Liver (tissue), 3 donors: ENCODE measurements around the gene NEK2.

Source experiments
- FOXA1 ChIP-seq: IDR thresholded peaks from 2 replicates; pipeline ENCODE4 v1.6.1; 2016; ENCODE audit warnings: antibody characterized with exemption
- HNF4G ChIP-seq: IDR thresholded peaks from 2 replicates; pipeline ENCODE4 v1.6.1; 2016; ENCODE audit warnings: antibody characterized with exemption
- JUND ChIP-seq, 2 donors: IDR thresholded peaks; 2 replicates each; pipeline ENCODE4 v1.6.1; 2016; ENCODE audit warnings: antibody characterized with exemption in 2 of 2
- MAX ChIP-seq: IDR thresholded peaks from 2 replicates; pipeline ENCODE4 v1.6.1; 2016; ENCODE audit warnings: antibody characterized with exemption
- NR2F2 ChIP-seq: IDR thresholded peaks from 2 replicates; pipeline ENCODE4 v1.6.1; 2016; ENCODE audit warnings: antibody characterized with exemption
- RAD21 ChIP-seq, 2 donors: IDR thresholded peaks; 2 replicates each; pipeline ENCODE4 v1.6.1; 2016; ENCODE audit warnings: antibody characterized with exemption in 2 of 2, mild to moderate bottlenecking in 2 of 2
- REST ChIP-seq: IDR thresholded peaks from 2 replicates; pipeline ENCODE4 v1.6.1; 2016; ENCODE audit warnings: antibody characterized with exemption, mild to moderate bottlenecking
- RXRA ChIP-seq, 2 donors: IDR thresholded peaks; 2 replicates each; pipeline ENCODE4 v1.6.1; 2017 to 2018; ENCODE audit warnings: antibody characterized with exemption in 2 of 2, mild to moderate bottlenecking in 1 of 2
- YY1 ChIP-seq: IDR thresholded peaks from 2 replicates; pipeline ENCODE4 v1.6.1; 2016; ENCODE audit warnings: antibody characterized with exemption, mild to moderate bottlenecking
- TF ChIP-seq, protein P1 (sequence below): fragments of 150-350 bp; IDR thresholded peaks from 2 replicates; pipeline ENCODE4 v1.5.1; 2017; ENCODE audit warnings: improper control_type of control experiment, low read depth, low read length; ENCODE audit not compliant: missing input control
- TF ChIP-seq, protein P2 (sequence below): IDR thresholded peaks from 2 replicates; pipeline ENCODE4 v1.6.1; 2016; ENCODE audit warnings: antibody characterized with exemption
- donor health status: healthy.
- donor health status: healthy.

GRCh38 chr1:211642870-211643269 lies 32.6 kb downstream of the NEK2 start:
- TF ChIP-seq RXRA (IDR thresholded peaks at IDR 0.05): no peak
- no peak for TF ChIP-seq MAX
- no peak for TF ChIP-seq REST
- TF ChIP-seq, protein P1, sequence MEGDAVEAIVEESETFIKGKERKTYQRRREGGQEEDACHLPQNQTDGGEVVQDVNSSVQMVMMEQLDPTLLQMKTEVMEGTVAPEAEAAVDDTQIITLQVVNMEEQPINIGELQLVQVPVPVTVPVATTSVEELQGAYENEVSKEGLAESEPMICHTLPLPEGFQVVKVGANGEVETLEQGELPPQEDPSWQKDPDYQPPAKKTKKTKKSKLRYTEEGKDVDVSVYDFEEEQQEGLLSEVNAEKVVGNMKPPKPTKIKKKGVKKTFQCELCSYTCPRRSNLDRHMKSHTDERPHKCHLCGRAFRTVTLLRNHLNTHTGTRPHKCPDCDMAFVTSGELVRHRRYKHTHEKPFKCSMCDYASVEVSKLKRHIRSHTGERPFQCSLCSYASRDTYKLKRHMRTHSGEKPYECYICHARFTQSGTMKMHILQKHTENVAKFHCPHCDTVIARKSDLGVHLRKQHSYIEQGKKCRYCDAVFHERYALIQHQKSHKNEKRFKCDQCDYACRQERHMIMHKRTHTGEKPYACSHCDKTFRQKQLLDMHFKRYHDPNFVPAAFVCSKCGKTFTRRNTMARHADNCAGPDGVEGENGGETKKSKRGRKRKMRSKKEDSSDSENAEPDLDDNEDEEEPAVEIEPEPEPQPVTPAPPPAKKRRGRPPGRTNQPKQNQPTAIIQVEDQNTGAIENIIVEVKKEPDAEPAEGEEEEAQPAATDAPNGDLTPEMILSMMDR: no peak
- TF ChIP-seq YY1: no peak
- TF ChIP-seq, protein P2, sequence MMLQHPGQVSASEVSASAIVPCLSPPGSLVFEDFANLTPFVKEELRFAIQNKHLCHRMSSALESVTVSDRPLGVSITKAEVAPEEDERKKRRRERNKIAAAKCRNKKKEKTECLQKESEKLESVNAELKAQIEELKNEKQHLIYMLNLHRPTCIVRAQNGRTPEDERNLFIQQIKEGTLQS: no peak
- TF ChIP-seq RAD21 (IDR thresholded peaks at IDR 0.05): no peak
- TF ChIP-seq JUND (IDR thresholded peaks at IDR 0.05): no peak
- TF ChIP-seq HNF4G: no peak
- TF ChIP-seq NR2F2: no peak
- TF ChIP-seq FOXA1: no peak
